SKM-1 treated with dmso at 0.1 percent for 144 hours (cell line): ENCODE data around the gene NUTM2D.
"Not testable (repeated sequence)": the region's sequence is repeated elsewhere in the genome, so short reads cannot be mapped to it uniquely, and the experiment has no call there.

Experiments
- DNase-seq: peaks from one replicate; lab custom pipeline; 2025; ENCODE audit not compliant: unreplicated experiment; lab: John Stamatoyannopoulos, UW

Gene NUTM2D

DNA sequence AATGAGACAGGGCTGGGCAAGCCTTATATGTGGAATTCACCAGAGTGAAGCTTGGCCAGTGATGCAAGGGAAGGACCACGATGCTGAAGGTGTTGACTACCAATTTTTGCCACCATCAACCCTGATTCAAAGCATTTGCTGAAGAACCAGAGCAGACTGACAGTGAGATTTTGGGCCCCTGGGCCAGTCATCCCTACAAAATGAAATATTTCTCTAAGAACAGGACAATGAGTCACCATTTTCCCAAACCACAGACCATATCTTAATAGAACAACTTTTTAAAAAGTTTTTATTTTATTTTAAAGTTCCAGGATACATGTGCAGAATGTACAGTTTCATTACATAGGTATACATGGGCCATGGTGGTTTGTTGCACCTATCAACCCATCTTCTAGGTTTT is 16.5 kb downstream of the NUTM2D start:
- DNase-seq, result not testable (repeated sequence)

GRCh38 chr10:87379115-87379514 is 21.6 kb downstream of the NUTM2D start:
- not testable (repeated sequence) for DNase-seq

GRCh38 chr10:87383149-87383857 is 25.8 kb downstream of the NUTM2D start:
- not testable (repeated sequence) for DNase-seq

DNA sequence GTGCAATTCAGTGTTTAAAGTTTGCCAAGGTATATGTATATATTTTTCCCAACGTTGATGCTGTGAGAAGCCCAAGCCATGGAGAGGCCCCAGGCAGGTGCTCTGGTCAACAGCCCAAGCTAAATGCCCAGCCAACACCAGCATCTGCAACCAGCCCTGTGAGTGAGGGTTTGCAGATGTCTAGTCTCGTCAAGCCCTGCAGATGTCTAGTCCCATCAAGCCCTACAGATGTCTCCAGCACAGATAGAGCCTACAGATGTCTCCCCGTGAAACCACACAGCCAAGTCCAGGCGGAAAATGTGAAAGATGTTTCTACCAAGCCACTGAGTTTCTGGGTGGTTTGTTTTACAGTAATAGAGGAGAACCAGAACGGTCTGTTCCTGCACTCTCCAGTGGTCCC is 26.7 kb downstream of the NUTM2D start:
- not testable (repeated sequence) for DNase-seq

- DNase-seq, result not testable (repeated sequence)
Measured at GRCh38 chr10:87385762-87386360, 28.3 kb downstream of the NUTM2D start.

GRCh38 chr10:87391360-87391759 is 33.8 kb downstream of the NUTM2D start:
- not testable (repeated sequence) for DNase-seq

- DNase-seq, result not testable (repeated sequence)
Measured at GRCh38 chr10:87396206-87396605, 38.7 kb downstream of the NUTM2D start.

- DNase-seq, result not testable (repeated sequence)
Measured at GRCh38 chr10:87398436-87398835, 40.9 kb downstream of the NUTM2D start.

GRCh38 chr10:87407516-87408467 is 50.2 kb downstream of the NUTM2D start:
- not testable (repeated sequence) for DNase-seq

- DNase-seq, result not testable (repeated sequence)
Measured at GRCh38 chr10:87413921-87414320, 56.4 kb downstream of the NUTM2D start.
